Prostate gland (tissue), 2 donors: Measurements from ENCODE around the gene CDT1.

Experiments used
- POLR2A ChIP-seq: fragments of 450-650 bp; IDR thresholded peaks from one replicate; pipeline ENCODE4 v1.6.1; 2016; ENCODE audit warnings: antibody characterized with exemption, mild to moderate bottlenecking
- TF ChIP-seq, protein P1 (sequence below), 4 experiments: fragments of 200-600 bp in 2 of 4; fragments of 450-650 bp in 2 of 4; sonication (generic) in 2 of 4; IDR thresholded peaks; 1 replicate in 3 of 4; 2 replicates in 1 of 4; pipeline ENCODE4 v1.5.1; 2016 to 2019; ENCODE audit warnings: antibody characterized with exemption in 4 of 4, mild to moderate bottlenecking in 2 of 4, moderate library complexity in 2 of 4

DNA sequence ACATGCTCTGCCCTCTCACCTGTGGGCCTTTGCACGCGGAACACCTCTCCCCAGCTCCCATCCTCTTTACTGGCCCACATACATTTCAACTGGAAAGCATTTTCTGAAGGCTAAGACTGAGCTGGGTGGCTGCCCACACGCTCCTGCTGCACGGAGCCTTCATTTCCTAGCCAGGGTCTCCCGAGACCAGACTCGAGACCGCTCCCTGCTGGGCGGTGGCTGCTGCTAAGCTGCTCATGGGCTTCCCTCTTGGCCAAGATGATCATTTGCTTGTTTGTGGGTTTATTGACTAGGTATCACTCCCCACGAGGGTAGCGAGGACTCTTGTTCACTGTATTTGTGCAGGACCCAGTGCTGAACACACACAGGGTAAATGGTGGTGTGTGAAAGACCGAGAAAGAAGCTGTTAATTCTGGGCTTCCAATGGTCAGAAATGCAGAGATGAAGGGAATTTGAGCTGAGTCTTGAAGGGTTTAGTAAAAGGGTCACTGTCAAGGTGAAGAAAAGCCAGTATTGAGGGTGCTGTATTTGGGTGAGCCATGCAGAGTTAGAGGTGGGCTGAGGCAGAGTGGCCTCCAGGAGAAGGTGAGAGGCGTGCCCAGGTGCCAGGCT is 54.2 kb downstream of the CDT1 start:
- TF ChIP-seq, protein P1, sequence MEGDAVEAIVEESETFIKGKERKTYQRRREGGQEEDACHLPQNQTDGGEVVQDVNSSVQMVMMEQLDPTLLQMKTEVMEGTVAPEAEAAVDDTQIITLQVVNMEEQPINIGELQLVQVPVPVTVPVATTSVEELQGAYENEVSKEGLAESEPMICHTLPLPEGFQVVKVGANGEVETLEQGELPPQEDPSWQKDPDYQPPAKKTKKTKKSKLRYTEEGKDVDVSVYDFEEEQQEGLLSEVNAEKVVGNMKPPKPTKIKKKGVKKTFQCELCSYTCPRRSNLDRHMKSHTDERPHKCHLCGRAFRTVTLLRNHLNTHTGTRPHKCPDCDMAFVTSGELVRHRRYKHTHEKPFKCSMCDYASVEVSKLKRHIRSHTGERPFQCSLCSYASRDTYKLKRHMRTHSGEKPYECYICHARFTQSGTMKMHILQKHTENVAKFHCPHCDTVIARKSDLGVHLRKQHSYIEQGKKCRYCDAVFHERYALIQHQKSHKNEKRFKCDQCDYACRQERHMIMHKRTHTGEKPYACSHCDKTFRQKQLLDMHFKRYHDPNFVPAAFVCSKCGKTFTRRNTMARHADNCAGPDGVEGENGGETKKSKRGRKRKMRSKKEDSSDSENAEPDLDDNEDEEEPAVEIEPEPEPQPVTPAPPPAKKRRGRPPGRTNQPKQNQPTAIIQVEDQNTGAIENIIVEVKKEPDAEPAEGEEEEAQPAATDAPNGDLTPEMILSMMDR (IDR thresholded peaks at IDR 0.05), result peak; percentile 21 to 71 (median 60)
- no peak for TF ChIP-seq POLR2A
